Smooth muscle cell (in vitro differentiated cells): ENCODE results near the gene PIAS1. TPM values are rescaled to one million over a fixed set of nuclear protein-coding genes. Genes with fewer than 3 reads are reported as not detected.
"Not testable (repeated sequence)": the region's sequence is repeated elsewhere in the genome, so short reads cannot be mapped to it uniquely, and the experiment has no call there.

ENCODE experiments used
- DNase-seq: peaks from one replicate; lab custom pipeline; 2025; ENCODE audit not compliant: unreplicated experiment; lab: John Stamatoyannopoulos, UW
- H2AFZ ChIP-seq: fragments of 200-600 bp; sonication (generic); 2 replicates; pipeline ENCODE4 v1.6.0; 2016; ENCODE audit warnings: antibody characterized with exemption, low read depth, mild to moderate bottlenecking
- H3F3A ChIP-seq: fragments of 200-600 bp; sonication (generic); 2 replicates; pipeline ENCODE4 v1.6.0; 2017; ENCODE audit warnings: antibody characterized with exemption, low read depth
- H3K27ac ChIP-seq: fragments of 200-600 bp; sonication (generic); 2 replicates; pipeline ENCODE4 v1.5.1; 2016; ENCODE audit warnings: low read depth, mild to moderate bottlenecking
- H3K27me3 ChIP-seq: fragments of 200-600 bp; sonication (generic); 2 replicates; pipeline ENCODE4 v1.6.1; 2016; ENCODE audit warnings: low read depth, mild to moderate bottlenecking
- H3K36me3 ChIP-seq: fragments of 200-600 bp; sonication (generic); 2 replicates; pipeline ENCODE4 v1.5.1; 2016; ENCODE audit warnings: low read depth
- H3K4me1 ChIP-seq: fragments of 200-600 bp; sonication (generic); 2 replicates; pipeline ENCODE4 v1.5.1; 2016; ENCODE audit warnings: low read depth
- H3K4me2 ChIP-seq: fragments of 200-600 bp; sonication (generic); 2 replicates; pipeline ENCODE4 v1.6.0; 2016; ENCODE audit warnings: mild to moderate bottlenecking
- H3K4me3 ChIP-seq: fragments of 200-600 bp; sonication (generic); 2 replicates; pipeline ENCODE4 v1.5.1; 2016; ENCODE audit warnings: mild to moderate bottlenecking
- H3K79me2 ChIP-seq: fragments of 200-600 bp; sonication (generic); 2 replicates; pipeline ENCODE4 v1.6.0; 2016; ENCODE audit warnings: low read depth, mild to moderate bottlenecking
- H3K9ac ChIP-seq: fragments of 200-600 bp; sonication (generic); 2 replicates; pipeline ENCODE4 v1.6.0; 2016; ENCODE audit warnings: low read depth
- H3K9me3 ChIP-seq: fragments of 200-600 bp; sonication (generic); replicated peaks from 2 replicates; pipeline ENCODE4 v1.5.1; 2016; ENCODE audit warnings: low read depth
- H4K20me1 ChIP-seq: fragments of 200-600 bp; sonication (generic); 2 replicates; pipeline ENCODE4 v1.6.0; 2016; ENCODE audit warnings: low read depth
- WGBS: methylation state at CpG from one replicate; pipeline ENCODE4 v1.1.7; 2016; ENCODE audit warnings: low lambda C conversion rate; 5-methylcytosine and 5-hydroxymethylcytosine counted together
- polyA plus RNA-seq: library from polyadenylated mRNA; unstranded; fragments of >200 nt; fragmentation: Nextera tagmentation; extraction: Ambion mirVana; gene quantifications from 2 replicates; pipeline ENCODE4 v1.2.1, GENCODE V29; 2016
- total RNA-seq: library from RNA; depleted of rRNA; stranded (reverse); fragments of >200 nt; gene quantifications from 2 replicates; pipeline ENCODE4 v1.2.3, GENCODE V29; 2014
- TF ChIP-seq, protein P1 (sequence below): fragments of 200-600 bp; sonication (generic); IDR thresholded peaks from 2 replicates; pipeline ENCODE4 v1.5.1; 2017; ENCODE audit warnings: borderline replicate concordance, mild to moderate bottlenecking, antibody characterized with exemption; ENCODE audit not compliant: insufficient read depth, poor library complexity, severe bottlenecking

PIAS1 gene
- total and polyA plus RNA-seq, 2 experiments from 2014 or later = 46.4 to 56.1 TPM

DNA sequence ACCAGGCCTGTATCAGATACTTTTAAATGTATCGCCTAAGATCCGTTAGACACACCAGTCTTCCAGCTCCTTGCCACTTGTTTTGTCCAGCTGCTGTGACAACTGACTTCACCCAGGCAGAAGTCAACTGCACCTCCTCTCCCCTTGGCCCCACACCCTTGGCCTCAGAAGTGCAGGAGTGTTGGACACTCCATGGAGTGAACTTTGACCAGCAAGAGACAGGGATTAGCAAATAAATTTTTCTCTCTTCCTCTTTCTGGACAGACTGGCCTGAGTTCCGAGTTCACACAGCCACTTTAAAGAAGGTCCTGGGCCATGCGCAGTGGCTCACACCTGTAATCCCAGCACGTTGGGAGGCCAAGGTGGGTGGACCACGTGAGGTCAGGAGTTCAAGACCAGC is 178.3 kb downstream of the PIAS1 start:
- TF ChIP-seq, protein P1, sequence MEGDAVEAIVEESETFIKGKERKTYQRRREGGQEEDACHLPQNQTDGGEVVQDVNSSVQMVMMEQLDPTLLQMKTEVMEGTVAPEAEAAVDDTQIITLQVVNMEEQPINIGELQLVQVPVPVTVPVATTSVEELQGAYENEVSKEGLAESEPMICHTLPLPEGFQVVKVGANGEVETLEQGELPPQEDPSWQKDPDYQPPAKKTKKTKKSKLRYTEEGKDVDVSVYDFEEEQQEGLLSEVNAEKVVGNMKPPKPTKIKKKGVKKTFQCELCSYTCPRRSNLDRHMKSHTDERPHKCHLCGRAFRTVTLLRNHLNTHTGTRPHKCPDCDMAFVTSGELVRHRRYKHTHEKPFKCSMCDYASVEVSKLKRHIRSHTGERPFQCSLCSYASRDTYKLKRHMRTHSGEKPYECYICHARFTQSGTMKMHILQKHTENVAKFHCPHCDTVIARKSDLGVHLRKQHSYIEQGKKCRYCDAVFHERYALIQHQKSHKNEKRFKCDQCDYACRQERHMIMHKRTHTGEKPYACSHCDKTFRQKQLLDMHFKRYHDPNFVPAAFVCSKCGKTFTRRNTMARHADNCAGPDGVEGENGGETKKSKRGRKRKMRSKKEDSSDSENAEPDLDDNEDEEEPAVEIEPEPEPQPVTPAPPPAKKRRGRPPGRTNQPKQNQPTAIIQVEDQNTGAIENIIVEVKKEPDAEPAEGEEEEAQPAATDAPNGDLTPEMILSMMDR = no peak
- H4K20me1 ChIP-seq = peaks cover 10% of the 10 kb centered on the region
- H3K27ac ChIP-seq = no peak overlapping the region
- H3K9me3 ChIP-seq = no peaks in the 10 kb centered on the region
- H3K9ac ChIP-seq = no peak overlapping the region
- no peaks in the 10 kb centered on the region for H3F3A ChIP-seq
- H3K4me1 ChIP-seq = peaks cover 22% of the 10 kb centered on the region
- no peak overlapping the region for H3K4me2 ChIP-seq
- DNase-seq = no peak
- H3K36me3 ChIP-seq = no peaks in the 10 kb centered on the region
- 97% methylated on average over 6 of the region's 6 CpGs for WGBS
- H3K27me3 ChIP-seq = no peaks in the 10 kb centered on the region
- H3K79me2 ChIP-seq = peaks cover 20% of the 10 kb centered on the region
- no peak overlapping the region for H3K4me3 ChIP-seq
- H2AFZ ChIP-seq = no peak overlapping the region

DNA sequence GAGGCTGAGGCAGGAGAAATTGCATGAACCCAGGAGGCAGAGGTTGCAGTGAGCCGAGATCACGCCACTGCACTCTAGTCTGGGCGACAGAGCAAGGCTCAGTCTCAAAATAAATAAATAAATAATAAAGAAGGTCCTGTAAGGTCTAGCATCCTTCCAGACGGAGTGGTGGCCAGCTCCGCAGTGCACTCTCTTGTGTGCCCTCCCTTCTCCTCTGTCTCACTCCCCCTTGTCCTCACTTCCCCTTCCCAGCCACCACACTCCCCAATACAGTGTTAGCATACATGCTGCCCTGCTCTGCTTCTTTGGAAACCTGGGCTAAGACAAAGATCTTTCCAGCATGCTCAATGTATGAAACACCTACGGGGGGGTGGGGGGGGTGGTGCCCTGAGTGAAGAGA is 178.8 kb downstream of the PIAS1 start:
- Histone ChIP-seq H3K9ac (no peak overlapping the region), H3K9me3 (no peaks in the 10 kb centered on the region), H3K4me1 (peaks cover 21% of the 10 kb centered on the region), H3K27ac (no peak overlapping the region), H3K27me3 (no peaks in the 10 kb centered on the region), H3K79me2 (peaks cover 15% of the 10 kb centered on the region), H3F3A (no peaks in the 10 kb centered on the region), H4K20me1 (peaks cover 9% of the 10 kb centered on the region), H2AFZ (no peak overlapping the region), H3K4me2 (no peak overlapping the region), H3K4me3 (no peak overlapping the region), H3K36me3 (no peaks in the 10 kb centered on the region)
- TF ChIP-seq, protein P1 = no peak
- WGBS = 94% methylated on average over 6 of the region's 6 CpGs
- no peak for DNase-seq

DNA sequence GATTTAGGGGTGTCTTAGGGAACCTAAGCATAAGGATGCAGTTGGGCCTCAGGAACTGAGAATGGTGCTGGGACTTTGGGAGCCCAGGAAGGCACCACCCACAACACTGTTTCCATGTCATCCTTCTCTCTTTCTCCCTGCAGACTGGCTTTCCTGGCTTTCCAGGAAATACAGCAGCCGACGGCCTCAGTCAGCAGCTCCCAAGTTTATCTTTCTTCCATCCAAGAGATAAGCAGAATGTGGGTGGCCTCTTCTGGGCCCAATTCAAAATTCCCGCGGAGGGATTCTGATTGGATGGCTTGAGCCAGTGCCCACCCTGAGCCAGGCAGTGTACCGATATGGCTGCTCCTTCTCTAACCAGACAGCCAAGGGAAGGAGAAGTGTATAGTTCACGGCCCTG is 179.9 kb downstream of the PIAS1 start:
- H2AFZ ChIP-seq = no peak overlapping the region

DNA sequence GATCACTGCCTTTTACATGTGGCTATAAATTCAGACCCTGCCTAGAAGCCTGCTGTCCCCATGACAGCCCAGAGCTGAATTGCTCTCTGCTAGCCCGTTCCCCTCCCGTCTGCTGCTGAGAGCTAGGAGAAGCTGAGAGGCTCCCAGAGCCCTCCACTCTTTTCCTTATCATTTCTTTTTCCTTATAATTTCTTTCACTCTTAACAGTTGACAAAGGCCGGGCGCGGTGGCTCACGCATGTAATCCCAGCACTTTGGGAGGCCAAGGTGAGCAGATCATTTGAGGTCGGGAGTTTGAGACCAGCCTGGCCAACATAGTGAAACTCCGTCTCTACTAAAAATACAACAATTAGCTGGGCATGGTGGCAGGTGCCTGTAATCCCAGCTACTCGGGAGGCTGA is 180.4 kb downstream of the PIAS1 start:
- not testable (repeated sequence) for H3F3A ChIP-seq, H3K4me2 ChIP-seq, H3K36me3 ChIP-seq, H3K9me3 ChIP-seq, H3K27ac ChIP-seq, H3K79me2 ChIP-seq, DNase-seq, H4K20me1 ChIP-seq, H2AFZ ChIP-seq, H3K4me3 ChIP-seq, H3K9ac ChIP-seq, H3K27me3 ChIP-seq
- 84% methylated on average over 9 of the region's 9 CpGs for WGBS
- H3K4me1 ChIP-seq = peaks cover 12% of the 10 kb centered on the region

More for the DNA sequence above, 179.9 kb downstream of the PIAS1 start:
- Histone ChIP-seq H3K36me3 (no peaks in the 10 kb centered on the region), H4K20me1 (no peaks in the 10 kb centered on the region), H3K79me2 (peaks cover 4% of the 10 kb centered on the region), H3K4me3 (no peak overlapping the region), H3K4me2 (no peak overlapping the region), H3K9ac (no peak overlapping the region), H3K9me3 (no peaks in the 10 kb centered on the region), H3K4me1 (peaks cover 12% of the 10 kb centered on the region), H3K27ac (no peak overlapping the region), H3F3A (no peaks in the 10 kb centered on the region), H3K27me3 (no peaks in the 10 kb centered on the region)
- no peak for DNase-seq
- WGBS = 39% methylated on average over 6 of the region's 6 CpGs
- TF ChIP-seq, protein P1 = no peak
